B cell (primary cell): ENCODE measurements around the gene IFRD1. TPM values are rescaled to one million over a fixed set of nuclear protein-coding genes. Genes with fewer than 3 reads are reported as not detected.

ENCODE experiments used
- ATAC-seq: fragments of 200-7000 bp; cut with Tn5 transposase; one replicate; pipeline ENCODE4 v1.10.0; 2021; ENCODE audit warnings: low read depth, mild to moderate bottlenecking, moderate number of reproducible peaks, moderate library complexity
- CTCF ChIA-PET: fragments of 350-600 bp; sonication (Branson Sonifier 250); formaldehyde crosslinking; loops from one replicate; lab custom pipeline; 2021; ENCODE audit warnings: antibody characterized with exemption, inconsistent platforms; lab: Charles Lee
- POLR2A ChIA-PET: fragments of 350-600 bp; sonication (Branson Sonifier 250); formaldehyde crosslinking; loops from one replicate; lab custom pipeline; 2021; ENCODE audit warnings: antibody characterized with exemption; lab: Charles Lee
- DNase-seq: peaks from one replicate; pipeline ENCODE4 v3.0.0; 2013
- H2AFZ ChIP-seq: 2 replicates; pipeline ENCODE4 v1.6.1; 2012; ENCODE audit warnings: mild to moderate bottlenecking, low read depth, low read length; ENCODE audit not compliant: insufficient read depth, poor library complexity, severe bottlenecking
- H3K27ac ChIP-seq, 2 donors: 1 replicate in 1 of 2; 2 replicates in 1 of 2; pipeline ENCODE4 v1.5.1; 2012 to 2013; ENCODE audit warnings: low read length in 2 of 2, mild to moderate bottlenecking in 2 of 2, moderate library complexity in 1 of 2
- H3K27me3 ChIP-seq, 4 experiments: fragments of 200-600 bp in 1 of 4; sonication (generic) in 1 of 4; replicated peaks in 1 of 4; 1 replicate in 2 of 4; 2 replicates in 2 of 4; pipeline versions ENCODE4 v1.6.1 to v1.7.0; 2013 to 2016; ENCODE audit warnings: low read length in 3 of 4, mild to moderate bottlenecking in 2 of 4, mixed read lengths in 1 of 4, moderate library complexity in 1 of 4; ENCODE audit not compliant: insufficient read depth in 4 of 4, control insufficient read depth in 3 of 4; ENCODE audit errors: control extremely low read depth in 1 of 4
- H3K36me3 ChIP-seq, 2 experiments: replicated peaks in 1 of 2; 1 replicate in 1 of 2; 2 replicates in 1 of 2; pipeline versions ENCODE4 v1.6.1 to v1.7.1; 2013; ENCODE audit warnings: low read length in 1 of 2; ENCODE audit not compliant: insufficient read depth in 2 of 2, control insufficient read depth in 1 of 2; ENCODE audit errors: control extremely low read depth in 1 of 2, extremely low read depth in 1 of 2
- H3K4me1 ChIP-seq, 2 donors: fragments of 200-600 bp in 1 of 2; sonication (generic) in 1 of 2; 1 replicate in 1 of 2; 2 replicates in 1 of 2; pipeline versions ENCODE4 v1.5.1 to v1.6.1; 2013 to 2017; ENCODE audit warnings: low read length in 2 of 2; ENCODE audit not compliant: control insufficient read depth in 2 of 2, insufficient read depth in 2 of 2
- H3K4me2 ChIP-seq: replicated peaks from 2 replicates; pipeline ENCODE3; 2012; ENCODE audit warnings: mild to moderate bottlenecking, low read depth, low read length; ENCODE audit not compliant: poor library complexity, severe bottlenecking
- H3K4me3 ChIP-seq, 5 experiments: fragments of 200-600 bp in 1 of 5; sonication (generic) in 1 of 5; 1 replicate in 3 of 5; 2 replicates in 2 of 5; pipeline versions ENCODE4 v1.5.1 to v1.7.0; 2011 to 2016; ENCODE audit warnings: low read length in 4 of 5, mild to moderate bottlenecking in 4 of 5, low read depth in 2 of 5, control low read depth in 1 of 5, moderate library complexity in 1 of 5; ENCODE audit not compliant: insufficient read depth in 1 of 5; ENCODE audit errors: control extremely low read depth in 1 of 5, extremely low read depth in 1 of 5
- H3K79me2 ChIP-seq: fragments of 200-600 bp; sonication (generic); one replicate; pipeline ENCODE4 v1.6.0; 2016; ENCODE audit warnings: low read length; ENCODE audit not compliant: control insufficient read depth, insufficient read depth
- H3K9ac ChIP-seq: fragments of 200-600 bp; sonication (generic); 2 replicates; pipeline ENCODE4 v1.6.1; 2017; ENCODE audit warnings: mild to moderate bottlenecking, low read length, moderate library complexity
- H3K9me3 ChIP-seq, 3 donors: one replicate each; pipeline versions ENCODE4 v1.6.1 to v1.7.1; 2013; ENCODE audit warnings: low read length in 2 of 3; ENCODE audit not compliant: control insufficient read depth in 2 of 3, insufficient read depth in 1 of 3; ENCODE audit errors: control extremely low read depth in 1 of 3
- H4K20me1 ChIP-seq: 2 replicates; pipeline ENCODE4 v1.6.0; 2012; ENCODE audit warnings: mild to moderate bottlenecking, low read length; ENCODE audit not compliant: insufficient read depth, control insufficient read depth, poor library complexity, severe bottlenecking
- H3K27ac Mint-ChIP-seq: one replicate; pipeline ENCODE4 v1.8.0; 2021; ENCODE audit warnings: mixed read lengths
- H3K27me3 Mint-ChIP-seq: one replicate; pipeline ENCODE4 v1.8.0; 2021; ENCODE audit warnings: mixed read lengths
- H3K4me1 Mint-ChIP-seq: one replicate; pipeline ENCODE4 v1.8.0; 2021; ENCODE audit warnings: mixed read lengths
- H3K4me3 Mint-ChIP-seq: one replicate; pipeline ENCODE4 v1.8.0; 2021; ENCODE audit warnings: mixed read lengths
- H3K9me3 Mint-ChIP-seq: one replicate; pipeline ENCODE4 v1.8.0; 2022; ENCODE audit warnings: mixed read lengths; ENCODE audit not compliant: insufficient read depth
- CTCF ChIP-seq: fragments of 200-600 bp; IDR thresholded peaks from one replicate; pipeline ENCODE4 v1.8.0; 2022; ENCODE audit warnings: antibody characterized with exemption, mild to moderate bottlenecking
- EZH2 ChIP-seq: IDR thresholded peaks from 2 replicates; pipeline ENCODE4 v1.6.1; 2012; ENCODE audit warnings: borderline replicate concordance, low read depth, mild to moderate bottlenecking, moderate library complexity, low read length; ENCODE audit not compliant: insufficient read depth, poor library complexity, severe bottlenecking
- WGBS: methylation state at CpG from one replicate; pipeline ENCODE4 v1.1.5; 2013; ENCODE audit warnings: missing lambda C conversion rate; ENCODE audit not compliant: insufficient coverage; 5-methylcytosine and 5-hydroxymethylcytosine counted together
- intact Hi-C: fragments of 100-400 bp; cut with micrococcal nuclease; formaldehyde crosslinking; loops from one replicate; pipeline ENCODE4 v1.10.0; 2022
- polyA plus RNA-seq: library from polyadenylated mRNA; depleted of rRNA; stranded (reverse); fragments of >200 nt; gene quantifications from 2 replicates; pipeline ENCODE4 v1.2.3, GENCODE V29; 2012
- total RNA-seq, 2 donors: library from RNA; stranded (reverse); fragments of 120-200 nt in 1 of 2; gene quantifications; 1 replicate in 1 of 2; 2 replicates in 1 of 2; pipeline versions ENCODE4 v1.2.3 to v1.2.4, GENCODE V29; 2013 to 2022

Gene IFRD1
- total and polyA plus RNA-seq, 2 donors (not counting 1 experiment from before 2014, with no cell fraction given), result 54.1 to 106 TPM

- H3K27me3 Mint-ChIP-seq, result peaks cover 33% of the 10 kb centered on the region
- ATAC-seq, result no peak
These were observed 45.9 kb upstream of the IFRD1 start for GRCh38 chr7:112404321-112404720.

GRCh38 chr7:112405286-112405685, 45.0 kb upstream of the IFRD1 start:
- no peak for TF ChIP-seq EZH2
- TF ChIP-seq CTCF, result no peak
- no peak for ATAC-seq
- no peaks in the 10 kb centered on the region for H3K4me1 Mint-ChIP-seq

More at GRCh38 chr7:112404321-112404720, 45.9 kb upstream of the IFRD1 start:
- peaks cover 0 to 6% (median 5%) of the 10 kb centered on the region in 4 experiments for H3K27me3 ChIP-seq
- no peak overlapping the region for H3K4me3 Mint-ChIP-seq
- no peaks in the 10 kb centered on the region for H3K4me1 Mint-ChIP-seq
- ChIA-PET POLR2A (no interaction called here), CTCF (no interaction called here)
- no peaks in the 10 kb centered on the region for H3K4me1 ChIP-seq
- H3K36me3 ChIP-seq, result no peaks in the 10 kb centered on the region
- H3K4me3 ChIP-seq, result no peak overlapping the region
- H3K4me2 ChIP-seq, result no peak overlapping the region
- no peak for DNase-seq
- no peak overlapping the region for H2AFZ ChIP-seq
- no peak overlapping the region for H3K27ac ChIP-seq
- H4K20me1 ChIP-seq, result no peaks in the 10 kb centered on the region
- no peaks in the 10 kb centered on the region for H3K9me3 Mint-ChIP-seq
- no peak for TF ChIP-seq EZH2
- TF ChIP-seq CTCF, result no peak
- H3K79me2 ChIP-seq, result no peaks in the 10 kb centered on the region
- H3K9me3 ChIP-seq, result no peaks in the 10 kb centered on the region
- H3K27ac Mint-ChIP-seq, result no peak overlapping the region
- no peak overlapping the region for H3K9ac ChIP-seq
- intact Hi-C loops, result no loop called here

More at GRCh38 chr7:112405286-112405685, 45.0 kb upstream of the IFRD1 start:
- DNase-seq, result no peak
- Histone ChIP-seq H3K9me3 (no peaks in the 10 kb centered on the region), H3K4me3 (no peak overlapping the region), H3K27ac (no peak overlapping the region), H4K20me1 (no peaks in the 10 kb centered on the region), H2AFZ (no peak overlapping the region), H3K4me2 (no peak overlapping the region), H3K27me3 (peaks cover 0 to 5% (median under 1%) of the 10 kb centered on the region in 4 experiments), H3K79me2 (no peaks in the 10 kb centered on the region), H3K9ac (no peak overlapping the region), H3K36me3 (no peaks in the 10 kb centered on the region), H3K4me1 (no peaks in the 10 kb centered on the region)
- WGBS, result no CpG with 5 or more reads among the region's 1 CpG
- no peaks in the 10 kb centered on the region for H3K9me3 Mint-ChIP-seq
- no peak overlapping the region for H3K27ac Mint-ChIP-seq
- ChIA-PET POLR2A (no interaction called here), CTCF (no interaction called here)
- peaks cover 31% of the 10 kb centered on the region for H3K27me3 Mint-ChIP-seq
- intact Hi-C loops, result no loop called here
- no peak overlapping the region for H3K4me3 Mint-ChIP-seq
